Measurements from ENCODE around the gene POFUT1.

DNA sequence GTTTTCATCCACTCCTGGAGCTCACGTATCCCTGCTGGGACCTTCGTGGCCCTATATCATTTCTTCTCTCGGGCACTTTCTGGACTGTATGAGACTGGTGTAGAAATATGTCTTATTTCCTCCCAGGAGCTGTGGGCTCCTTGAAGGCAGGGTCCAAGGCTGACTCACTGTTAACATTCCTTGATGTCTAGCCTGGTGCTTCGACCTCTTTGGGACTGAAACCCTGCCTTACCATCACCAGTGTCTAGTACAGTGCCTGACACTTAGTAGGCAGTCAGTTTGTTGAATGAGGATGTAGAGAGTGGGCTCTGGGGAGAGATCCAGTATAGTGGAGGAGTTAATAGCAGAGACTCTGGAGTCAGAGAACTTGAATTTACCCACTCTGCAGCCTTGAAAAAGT lies 23.6 kb downstream of the POFUT1 start:
- no peak for TF ChIP-seq CTCF (conservative IDR thresholded peaks at IDR 0.05)
- no peak for TF ChIP-seq EZH2 (IDR thresholded peaks at IDR 0.05; ENCODE audit: low read depth)

All from PC-9 (cell line).